ENCODE data around the gene TEC.

GRCh38 chr4:48299560-48299959, 29.9 kb upstream of the TEC start:
- TF ChIP-seq CTCF (IDR thresholded peaks at IDR 0.05) (no peak), POLR2A (IDR thresholded peaks at IDR 0.05) (no peak)
